Measurements from ENCODE around the gene BLOC1S2. TPM values are rescaled to one million over a fixed set of nuclear protein-coding genes. Genes with fewer than 3 reads are reported as not detected.
"Not testable (repeated sequence)": the region's sequence is repeated elsewhere in the genome, so short reads cannot be mapped to it uniquely, and the experiment has no call there.

Gene BLOC1S2
- total RNA-seq, 2 donors from 2014 or later, result 14.1 to 35.7 TPM

DNA sequence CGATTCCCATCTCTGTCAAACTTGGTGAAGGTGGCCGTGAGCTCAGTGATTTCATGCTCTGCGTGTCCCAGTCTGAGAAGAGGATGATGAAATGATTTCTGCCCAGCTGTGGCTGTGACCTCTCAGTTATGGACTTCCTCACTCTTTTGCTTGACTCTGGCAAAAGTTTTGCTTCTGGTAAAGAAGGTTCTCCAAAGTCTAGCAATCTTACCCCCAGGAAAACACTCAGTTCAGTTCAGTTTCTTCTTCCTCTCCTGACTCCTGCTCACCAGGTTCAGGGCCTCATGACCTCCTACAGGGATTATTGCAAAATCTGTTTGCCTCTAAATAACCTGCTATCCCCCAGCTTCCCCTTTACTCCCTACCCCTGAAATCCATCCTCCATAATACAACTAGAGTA is 4.9 kb upstream of the BLOC1S2 start:
- no peak for ATAC-seq (ENCODE audit: insufficient number of reproducible peaks, low FRiP score, low read depth)
- H3K27ac ChIP-seq, result no peak overlapping the region
- no peaks in the 10 kb centered on the region for H3K27me3 ChIP-seq (replicated peaks; ENCODE audit: insufficient read depth)
- TF ChIP-seq CTCF (IDR thresholded peaks at IDR 0.05), result no peak
- H3K4me3 ChIP-seq, result no peak overlapping the region
- H3K4me1 ChIP-seq (ENCODE audit: control insufficient read depth in 1 of 2, low read depth in 2 of 2), result peaks cover 3 to 8% of the 10 kb centered on the region in 2 donors
- DNase-seq (ENCODE audit: low spot score), result no peak
- H3K36me3 ChIP-seq, result no peaks in the 10 kb centered on the region
- no peaks in the 10 kb centered on the region for H3K9me3 ChIP-seq

GRCh38 chr10:100289641-100290040 is 3.2 kb upstream of the BLOC1S2 start:
- TF ChIP-seq CTCF (IDR thresholded peaks at IDR 0.05), result no peak
- Histone ChIP-seq H3K36me3 (no peaks in the 10 kb centered on the region), H3K9me3 (no peaks in the 10 kb centered on the region), H3K4me1 (ENCODE audit: control insufficient read depth in 1 of 2, low read depth in 2 of 2) (peaks cover 13 to 21% of the 10 kb centered on the region in 2 donors), H3K27me3 (replicated peaks; ENCODE audit: insufficient read depth) (no peaks in the 10 kb centered on the region), H3K4me3 (no peak overlapping the region), H3K27ac (no peak overlapping the region)
- ATAC-seq (ENCODE audit: insufficient number of reproducible peaks, low FRiP score, low read depth) (no peak), DNase-seq (ENCODE audit: low spot score) (no peak)

DNA sequence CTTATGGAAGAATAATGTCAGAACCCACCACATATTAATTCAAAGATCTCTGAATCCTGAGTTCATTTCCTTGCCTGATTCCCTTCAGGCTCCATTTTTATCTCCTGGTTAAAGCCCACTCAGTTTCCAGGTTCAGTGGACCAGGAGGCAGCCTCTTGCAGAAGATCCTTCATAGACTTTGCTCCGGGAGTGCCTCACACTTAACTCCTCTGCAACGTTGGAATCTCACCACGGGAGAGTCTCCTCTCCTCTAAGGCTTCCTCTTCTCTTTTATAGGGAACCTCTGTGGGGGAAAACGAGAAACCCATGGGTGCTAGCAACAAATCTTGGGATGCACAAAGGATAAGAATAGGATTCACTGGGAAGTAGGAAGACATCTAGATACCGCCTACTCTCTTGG is 1.7 kb upstream of the BLOC1S2 start:
- H3K9me3 ChIP-seq, result no peaks in the 10 kb centered on the region
- DNase-seq (ENCODE audit: low spot score) (no peak), ATAC-seq (ENCODE audit: insufficient number of reproducible peaks, low FRiP score, low read depth) (no peak)
- peaks cover 17 to 35% of the 10 kb centered on the region in 2 donors for H3K4me1 ChIP-seq (ENCODE audit: control insufficient read depth in 1 of 2, low read depth in 2 of 2)
- no peaks in the 10 kb centered on the region for H3K36me3 ChIP-seq
- H3K4me3 ChIP-seq, result no peak overlapping the region
- H3K27me3 ChIP-seq (replicated peaks; ENCODE audit: insufficient read depth), result no peaks in the 10 kb centered on the region
- TF ChIP-seq CTCF (IDR thresholded peaks at IDR 0.05), result no peak
- H3K27ac ChIP-seq, result no peak overlapping the region

DNA sequence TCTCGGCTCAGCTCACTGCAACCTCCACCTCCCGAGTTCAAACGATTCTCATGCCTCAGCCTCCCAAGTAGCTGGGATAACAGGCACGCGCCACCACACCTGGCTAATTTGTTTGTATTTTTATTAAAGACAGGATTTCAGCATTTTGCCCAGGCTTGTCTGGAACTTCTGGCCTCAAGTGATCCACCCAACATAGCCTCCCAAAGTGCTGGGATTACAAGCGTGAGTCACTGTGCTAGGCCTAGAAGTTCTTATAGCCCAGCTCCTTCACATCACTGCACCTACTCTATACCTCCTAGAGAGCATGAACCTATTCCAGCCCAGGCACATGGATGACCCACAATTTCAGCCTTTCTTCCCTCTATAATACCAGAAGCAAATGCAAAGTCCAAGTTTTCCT is 1.3 kb upstream of the BLOC1S2 start:
- TF ChIP-seq CTCF (IDR thresholded peaks at IDR 0.05), result no peak
- H3K27ac ChIP-seq, result peak overlapping the region in 1 of 2 donors; percentile 99
- H3K9me3 ChIP-seq, result no peaks in the 10 kb centered on the region
- peaks cover 17 to 40% of the 10 kb centered on the region in 2 donors for H3K4me1 ChIP-seq (ENCODE audit: control insufficient read depth in 1 of 2, low read depth in 2 of 2)
- DNase-seq (ENCODE audit: low spot score) (no peak), ATAC-seq (ENCODE audit: insufficient number of reproducible peaks, low FRiP score, low read depth) (no peak)
- H3K36me3 ChIP-seq, result no peaks in the 10 kb centered on the region
- H3K27me3 ChIP-seq (replicated peaks; ENCODE audit: insufficient read depth), result no peaks in the 10 kb centered on the region
- no peak overlapping the region for H3K4me3 ChIP-seq

GRCh38 chr10:100285326-100285725 is 1.2 kb downstream of the BLOC1S2 start:
- DNase-seq (ENCODE audit: low spot score); H3K9me3 ChIP-seq; H3K27me3 ChIP-seq (replicated peaks; ENCODE audit: insufficient read depth); ATAC-seq (ENCODE audit: insufficient number of reproducible peaks, low FRiP score, low read depth); H3K36me3 ChIP-seq: not testable (repeated sequence)
- peaks cover 17 to 41% of the 10 kb centered on the region in 2 donors for H3K4me1 ChIP-seq (ENCODE audit: control insufficient read depth in 1 of 2, low read depth in 2 of 2)
- peak overlapping the region; percentile 98 for H3K4me3 ChIP-seq
- peak overlapping the region; percentile 97 to 99 for H3K27ac ChIP-seq

DNA sequence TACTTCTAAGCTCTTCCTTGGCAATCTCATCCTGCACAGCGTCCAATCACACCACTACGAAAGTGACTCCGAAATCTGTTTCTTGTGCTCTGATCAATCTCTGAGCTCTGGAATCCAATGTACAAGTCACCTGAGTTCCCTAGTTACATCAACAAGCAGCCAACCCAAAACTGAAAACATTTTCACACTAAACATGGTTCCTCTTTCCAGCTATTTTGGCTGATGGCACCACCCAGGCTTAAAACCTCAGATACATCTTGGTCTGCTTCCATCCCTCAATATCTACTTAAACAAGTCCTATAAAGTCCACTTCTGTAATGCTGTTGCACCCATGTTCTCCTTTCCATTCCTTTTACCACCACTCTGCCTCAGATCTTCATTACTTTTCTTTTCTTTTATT is 3.6 kb downstream of the BLOC1S2 start:
- TF ChIP-seq CTCF (IDR thresholded peaks at IDR 0.05), result no peak
- Histone ChIP-seq H3K9me3 (no peaks in the 10 kb centered on the region), H3K27ac (no peak overlapping the region), H3K36me3 (peaks cover 15% of the 10 kb centered on the region), H3K4me1 (ENCODE audit: control insufficient read depth in 1 of 2, low read depth in 2 of 2) (peaks cover 17 to 41% of the 10 kb centered on the region in 2 donors), H3K27me3 (replicated peaks; ENCODE audit: insufficient read depth) (no peaks in the 10 kb centered on the region), H3K4me3 (no peak overlapping the region)
- ATAC-seq (ENCODE audit: insufficient number of reproducible peaks, low FRiP score, low read depth), result no peak
- DNase-seq (ENCODE audit: low spot score), result no peak

DNA sequence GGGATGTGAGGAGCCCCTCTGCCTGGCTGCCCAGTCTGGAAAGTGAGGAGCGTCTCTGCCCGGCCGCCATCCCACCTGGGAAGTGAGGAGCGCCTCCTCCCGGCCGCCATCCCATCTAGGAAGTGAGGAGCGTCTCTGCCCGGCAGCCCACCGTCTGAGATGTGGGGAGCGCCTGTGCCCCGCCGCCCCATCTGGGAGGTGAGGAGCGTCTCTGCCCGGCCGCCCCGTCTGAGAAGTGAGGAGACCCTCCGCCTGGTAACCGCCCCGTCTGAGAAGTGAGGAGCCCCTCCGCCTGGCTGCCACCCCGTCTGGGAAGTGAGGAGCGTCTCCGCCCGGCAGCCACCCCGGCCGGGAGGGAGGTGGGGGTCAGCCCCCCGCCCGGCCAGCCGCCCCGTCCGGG is 9.5 kb downstream of the BLOC1S2 start:
- not testable (repeated sequence) for DNase-seq (ENCODE audit: low spot score); H3K27me3 ChIP-seq (replicated peaks; ENCODE audit: insufficient read depth); H3K4me1 ChIP-seq (ENCODE audit: control insufficient read depth in 1 of 2, low read depth in 2 of 2); H3K4me3 ChIP-seq; H3K27ac ChIP-seq; H3K9me3 ChIP-seq; ATAC-seq (ENCODE audit: insufficient number of reproducible peaks, low FRiP score, low read depth)
- H3K36me3 ChIP-seq, result peaks cover 29% of the 10 kb centered on the region
